K562 (cell line): ENCODE measurements around the gene CPTP. TPM values are rescaled to one million over a fixed set of nuclear protein-coding genes. Genes with fewer than 3 reads are reported as not detected.
A peak's percentile ranks its signal among the peaks of the same experiment; 100 is the strongest.

ENCODE experiments used
- CREB1 ChIP-seq, 2 experiments: sonication (generic) in 1 of 2; formaldehyde crosslinking in 1 of 2; IDR thresholded peaks; 2 replicates each; pipeline versions ENCODE4 v1.6.1 to v1.8.0; 2012 to 2022; ENCODE audit warnings: inconsistent platforms in 1 of 2, mild to moderate bottlenecking in 1 of 2, missing genetic modification reagents in 1 of 2, moderate library complexity in 1 of 2
- E2F3 ChIP-seq: fragments of 250-450 bp; sonication (Bioruptor Pico); IDR thresholded peaks from 2 replicates; pipeline ENCODE4 v1.4.0; 2020; ENCODE audit warnings: mild to moderate bottlenecking
- EP400 ChIP-seq: fragments of 450-650 bp; IDR thresholded peaks from 2 replicates; pipeline ENCODE4 v1.6.1; 2017; ENCODE audit warnings: antibody characterized with exemption, mild to moderate bottlenecking, moderate library complexity
- ESRRA ChIP-seq: fragments of 450-650 bp; IDR thresholded peaks from 2 replicates; pipeline ENCODE4 v1.6.1; 2014; ENCODE audit warnings: low read depth, mild to moderate bottlenecking, moderate library complexity, borderline replicate concordance
- ETV1 ChIP-seq: fragments of 450-650 bp; conservative IDR thresholded peaks from 2 replicates; pipeline ENCODE4 v1.6.1; 2016; ENCODE audit warnings: missing genetic modification characterization, control low read depth, low read depth, missing compliant biosample characterization
- FUS ChIP-seq: fragments of 200-400 bp; formaldehyde crosslinking; optimal IDR thresholded peaks from 2 replicates; pipeline ENCODE3; 2017; ENCODE audit warnings: low read depth, low read length
- L3MBTL2 ChIP-seq: fragments of 450-650 bp; IDR thresholded peaks from 2 replicates; pipeline ENCODE4 v1.6.1; 2016; ENCODE audit warnings: mild to moderate bottlenecking, moderate library complexity
- NEUROD1 ChIP-seq: fragments of 150-350 bp; IDR thresholded peaks from 2 replicates; pipeline ENCODE4 v1.6.1; 2014; ENCODE audit warnings: borderline replicate concordance, low read length, low read depth; ENCODE audit not compliant: partially characterized antibody
- NONO ChIP-seq, 2 experiments: fragments of 200-400 bp in 1 of 2; fragments of 450-650 bp in 1 of 2; formaldehyde crosslinking in 1 of 2; IDR thresholded peaks; 2 replicates each; pipeline ENCODE4 v1.6.1; 2017; ENCODE audit warnings: low read depth in 2 of 2, mild to moderate bottlenecking in 2 of 2, moderate library complexity in 2 of 2, low read length in 1 of 2
- PTRF ChIP-seq: fragments of 450-650 bp; IDR thresholded peaks from 2 replicates; pipeline ENCODE4 v1.6.1; 2016; ENCODE audit warnings: mild to moderate bottlenecking, missing genetic modification characterization, missing compliant biosample characterization
- RFX7 ChIP-seq: fragments of 250-450 bp; sonication (Bioruptor Pico); IDR thresholded peaks from 2 replicates; pipeline ENCODE4 v1.5.1; 2021; ENCODE audit warnings: mild to moderate bottlenecking
- SMC3 ChIP-seq: conservative IDR thresholded peaks from 2 replicates; pipeline ENCODE4 v1.6.1; 2011; ENCODE audit warnings: low read depth, low read length, improper control_type of control experiment; ENCODE audit not compliant: insufficient read depth
- SOX6 ChIP-seq: fragments of 450-650 bp; IDR thresholded peaks from 2 replicates; pipeline ENCODE4 v1.6.1; 2014; ENCODE audit warnings: mild to moderate bottlenecking
- SPI1 ChIP-seq: IDR thresholded peaks from 2 replicates; pipeline ENCODE4 v1.6.1; 2011; ENCODE audit warnings: low read depth, low read length, control low read depth, borderline replicate concordance
- THAP7 ChIP-seq: fragments of 250-450 bp; sonication (Bioruptor Pico); IDR thresholded peaks from 2 replicates; pipeline ENCODE4 v1.5.0; 2021
- UBTF ChIP-seq, 2 experiments: IDR thresholded peaks; 2 replicates each; pipeline ENCODE4 v1.6.1; 2012; ENCODE audit warnings: improper control_type of control experiment in 2 of 2, low read depth in 2 of 2, low read length in 2 of 2, borderline replicate concordance in 1 of 2
- VEZF1 ChIP-seq: fragments of 200-800 bp; sonication (Bioruptor generic); IDR thresholded peaks from 2 replicates; pipeline ENCODE4 v1.6.1; 2017; ENCODE audit warnings: missing genetic modification characterization, missing compliant biosample characterization
- ZBTB7A ChIP-seq: IDR thresholded peaks from 2 replicates; pipeline ENCODE4 v1.6.1; 2011; ENCODE audit warnings: low read depth, mild to moderate bottlenecking, low read length, moderate library complexity, borderline replicate concordance; ENCODE audit not compliant: control insufficient read depth
- ZKSCAN8 ChIP-seq: fragments of 200-800 bp; sonication (Bioruptor generic); IDR thresholded peaks from 2 replicates; pipeline ENCODE4 v1.6.1; 2016; ENCODE audit warnings: missing genetic modification characterization, missing compliant biosample characterization
- ZNF316 ChIP-seq: fragments of 450-650 bp; IDR thresholded peaks from 2 replicates; pipeline ENCODE4 v1.6.1; 2016
- polyA plus RNA-seq, 8 experiments: library from polyadenylated mRNA; depleted of rRNA in 4 of 8; stranded (reverse) in 5 of 8; unstranded in 3 of 8; fragments of >200 nt; fragmentation: Nextera tagmentation in 2 of 8; fragmentation: Illumina TruSeq in 1 of 8; extraction: Ambion mirVana in 2 of 8; extraction: Trizol in 1 of 8; gene quantifications; 2 replicates each; pipeline versions ENCODE4 v1.2.1 to v1.2.3, GENCODE V29; 2011 to 2014; ENCODE audit warnings: inconsistent platforms in 1 of 8, missing spikeins in 1 of 8
- total RNA-seq, 7 experiments: library from RNA; depleted of rRNA in 6 of 7; stranded (reverse); fragments of >200 nt in 6 of 7; fragmentation: Illumina TruSeq in 2 of 7; extraction: Trizol in 2 of 7; gene quantifications; 2 replicates each; pipeline versions ENCODE4 v1.2.1 to v1.2.3, GENCODE V29; 2011 to 2021; ENCODE audit warnings: low replicate concordance in 1 of 7
- TF ChIP-seq, protein P1 (sequence below): fragments of 450-650 bp; IDR thresholded peaks from 2 replicates; pipeline ENCODE4 v1.6.1; 2017; ENCODE audit warnings: antibody characterized with exemption

The CPTP gene
- total and polyA plus RNA-seq, 9 of the 15 experiments (the other 6 are each of a cell fraction or from before 2014, with no cell fraction given), result 0.11 to 25.8 (median 3.5) TPM

GRCh38 chr1:1349256-1350012 lies 24.8 kb downstream of the CPTP start, which contains the start of gene DVL1 (continued):
- TF ChIP-seq UBTF (IDR thresholded peaks at IDR 0.05; ENCODE audit: borderline replicate concordance in 1 of 2, low read depth in 2 of 2, low read length in 2 of 2) (0 out of 4 replicates have a peak, but pooled peaks have one; percentile 34 to 37), ESRRA (peak; percentile 31; the same call in 1 of the 2 replicates), SOX6 (no peak), SPI1 (no peak), VEZF1 (CRISPR knock-in tag) (peak; percentile 86), EP400 (peak; percentile 45; the same call in 1 of the 2 replicates), NONO (IDR thresholded peaks at IDR 0.05; ENCODE audit: low read depth in 2 of 2, low read length in 1 of 2) (peak; percentile 78 to 88), ETV1 (tag) (peak; percentile 27; the same call in 1 of the 2 replicates), NEUROD1 (no peak), ZNF316 (no peak), PTRF (tag) (no peak), FUS (no peak), L3MBTL2 (peak; percentile 66), E2F3 (no peak), ZKSCAN8 (no peak), RFX7 (no peak), SMC3 (0 out of 2 replicates have a peak, but pooled peaks have one; percentile 24), CREB1 (IDR thresholded peaks at IDR 0.05) (peak; percentile 73; the same call in 1 of the 2 replicates), CREB1 (CRISPR knock-in tag; IDR thresholded peaks at IDR 0.05) (no peak), THAP7 (CRISPR knock-in tag) (0 out of 2 replicates have a peak, but pooled peaks have one; percentile 42), ZBTB7A (peak; percentile 97)
- TF ChIP-seq, protein P1, sequence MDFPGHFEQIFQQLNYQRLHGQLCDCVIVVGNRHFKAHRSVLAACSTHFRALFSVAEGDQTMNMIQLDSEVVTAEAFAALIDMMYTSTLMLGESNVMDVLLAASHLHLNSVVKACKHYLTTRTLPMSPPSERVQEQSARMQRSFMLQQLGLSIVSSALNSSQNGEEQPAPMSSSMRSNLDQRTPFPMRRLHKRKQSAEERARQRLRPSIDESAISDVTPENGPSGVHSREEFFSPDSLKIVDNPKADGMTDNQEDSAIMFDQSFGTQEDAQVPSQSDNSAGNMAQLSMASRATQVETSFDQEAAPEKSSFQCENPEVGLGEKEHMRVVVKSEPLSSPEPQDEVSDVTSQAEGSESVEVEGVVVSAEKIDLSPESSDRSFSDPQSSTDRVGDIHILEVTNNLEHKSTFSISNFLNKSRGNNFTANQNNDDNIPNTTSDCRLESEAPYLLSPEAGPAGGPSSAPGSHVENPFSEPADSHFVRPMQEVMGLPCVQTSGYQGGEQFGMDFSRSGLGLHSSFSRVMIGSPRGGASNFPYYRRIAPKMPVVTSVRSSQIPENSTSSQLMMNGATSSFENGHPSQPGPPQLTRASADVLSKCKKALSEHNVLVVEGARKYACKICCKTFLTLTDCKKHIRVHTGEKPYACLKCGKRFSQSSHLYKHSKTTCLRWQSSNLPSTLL, result no peak
